Loucy (cell line): ENCODE data around the gene DACH1.

Experiments
- H2AFZ ChIP-seq: fragments of 200-600 bp; sonication (generic); 2 replicates; pipeline ENCODE4 v1.6.0; 2016; ENCODE audit warnings: antibody characterized with exemption, mild to moderate bottlenecking, low read length, moderate library complexity
- H3F3A ChIP-seq: fragments of 200-600 bp; 2 replicates; pipeline ENCODE4 v1.6.0; 2016; ENCODE audit warnings: antibody characterized with exemption, low read depth, mild to moderate bottlenecking
- H3K27me3 ChIP-seq: fragments of 200-600 bp; sonication (generic); 2 replicates; pipeline ENCODE4 v1.6.1; 2014; ENCODE audit warnings: low read length, mild to moderate bottlenecking; ENCODE audit not compliant: insufficient read depth, poor library complexity, severe bottlenecking
- H3K36me3 ChIP-seq: fragments of 200-600 bp; sonication (generic); 2 replicates; pipeline ENCODE4 v1.6.1; 2016; ENCODE audit warnings: low read length; ENCODE audit not compliant: insufficient read depth
- H3K4me1 ChIP-seq: fragments of 200-600 bp; sonication (generic); 2 replicates; pipeline ENCODE4 v1.5.1; 2014; ENCODE audit warnings: low read length, mild to moderate bottlenecking; ENCODE audit not compliant: insufficient read depth, poor library complexity, severe bottlenecking
- H3K4me2 ChIP-seq: fragments of 200-600 bp; sonication (generic); 2 replicates; pipeline ENCODE4 v1.6.0; 2014; ENCODE audit warnings: antibody characterized with exemption, low read length, low read depth, mild to moderate bottlenecking; ENCODE audit not compliant: poor library complexity, severe bottlenecking
- H3K4me3 ChIP-seq: fragments of 200-600 bp; sonication (generic); 2 replicates; pipeline ENCODE4 v1.5.1; 2014; ENCODE audit warnings: low read length, mild to moderate bottlenecking, mixed read lengths; ENCODE audit not compliant: poor library complexity, severe bottlenecking
- H3K79me2 ChIP-seq: fragments of 200-600 bp; sonication (generic); 2 replicates; pipeline ENCODE4 v1.6.1; 2014; ENCODE audit warnings: low read length; ENCODE audit not compliant: insufficient read depth
- H3K9ac ChIP-seq: fragments of 200-600 bp; sonication (generic); 2 replicates; pipeline ENCODE4 v1.6.0; 2014; ENCODE audit warnings: mild to moderate bottlenecking, low read depth, low read length, moderate library complexity; ENCODE audit not compliant: poor library complexity, severe bottlenecking
- H3K9me2 ChIP-seq: fragments of 200-600 bp; sonication (generic); replicated peaks from 2 replicates; pipeline ENCODE4 v1.6.1; 2016; ENCODE audit warnings: low read depth, low read length, mixed read lengths
- H3K9me3 ChIP-seq: fragments of 200-600 bp; sonication (generic); 2 replicates; pipeline ENCODE4 v1.6.1; 2014; ENCODE audit warnings: mild to moderate bottlenecking, antibody characterized with exemption, low read length, low read depth; ENCODE audit not compliant: insufficient read depth
- H4K20me1 ChIP-seq: fragments of 200-600 bp; sonication (generic); 2 replicates; pipeline ENCODE4 v1.6.0; 2014; ENCODE audit warnings: antibody characterized with exemption, low read length, mild to moderate bottlenecking; ENCODE audit not compliant: insufficient read depth, poor library complexity, severe bottlenecking
- CTCF ChIP-seq: fragments of 200-600 bp; sonication (generic); conservative IDR thresholded peaks from 2 replicates; pipeline ENCODE4 v1.5.1; 2014; ENCODE audit warnings: mild to moderate bottlenecking, antibody characterized with exemption, low read length
- EZH2phosphoT487 ChIP-seq: fragments of 200-600 bp; IDR thresholded peaks from 2 replicates; pipeline ENCODE4 v1.6.1; 2018; ENCODE audit warnings: antibody characterized with exemption, mild to moderate bottlenecking, moderate library complexity, borderline replicate concordance

The DACH1 gene

GRCh38 chr13:71483733-71484132, 383.3 kb downstream of the DACH1 start:
- no peak for TF ChIP-seq EZH2phosphoT487
- no peak for TF ChIP-seq CTCF
- no peaks in the 10 kb centered on the region for H3K9me3 ChIP-seq

GRCh38 chr13:71481501-71481900, 385.5 kb downstream of the DACH1 start:
- Histone ChIP-seq H3K9me2 (no peaks in the 10 kb centered on the region), H3F3A (no peaks in the 10 kb centered on the region), H3K4me3 (no peak overlapping the region), H3K36me3 (no peaks in the 10 kb centered on the region), H3K9ac (no peak overlapping the region), H2AFZ (no peak overlapping the region), H3K9me3 (no peaks in the 10 kb centered on the region), H3K4me2 (no peak overlapping the region), H3K4me1 (no peaks in the 10 kb centered on the region), H3K79me2 (no peaks in the 10 kb centered on the region), H4K20me1 (no peaks in the 10 kb centered on the region), H3K27me3 (no peaks in the 10 kb centered on the region)
- TF ChIP-seq CTCF (no peak), EZH2phosphoT487 (no peak)

More at GRCh38 chr13:71483733-71484132, 383.3 kb downstream of the DACH1 start:
- Histone ChIP-seq H3K4me3 (no peak overlapping the region), H3K4me1 (no peaks in the 10 kb centered on the region), H3K4me2 (no peak overlapping the region), H3K79me2 (no peaks in the 10 kb centered on the region), H3K36me3 (no peaks in the 10 kb centered on the region), H3K9ac (no peak overlapping the region), H3K27me3 (no peaks in the 10 kb centered on the region), H2AFZ (no peak overlapping the region), H4K20me1 (no peaks in the 10 kb centered on the region), H3F3A (no peaks in the 10 kb centered on the region), H3K9me2 (no peaks in the 10 kb centered on the region)

- H3K79me2 ChIP-seq = no peaks in the 10 kb centered on the region
- TF ChIP-seq CTCF = no peak
- no peak for TF ChIP-seq EZH2phosphoT487
- no peaks in the 10 kb centered on the region for H3K9me3 ChIP-seq
- no peak overlapping the region for H3K4me2 ChIP-seq
- H4K20me1 ChIP-seq = no peaks in the 10 kb centered on the region
- no peaks in the 10 kb centered on the region for H3K4me1 ChIP-seq
- no peak overlapping the region for H3K9ac ChIP-seq
- no peaks in the 10 kb centered on the region for H3F3A ChIP-seq
- no peaks in the 10 kb centered on the region for H3K9me2 ChIP-seq
- H3K27me3 ChIP-seq = no peaks in the 10 kb centered on the region
- H3K36me3 ChIP-seq = no peaks in the 10 kb centered on the region
- no peak overlapping the region for H3K4me3 ChIP-seq
- H2AFZ ChIP-seq = no peak overlapping the region
Measured at GRCh38 chr13:71481046-71481445, 386.0 kb downstream of the DACH1 start.
